22Rv1 (cell line): ENCODE measurements around the gene ZDHHC24.

Experiments
- CTCF ChIP-seq: fragments of 450-650 bp; IDR thresholded peaks from 2 replicates; pipeline ENCODE4 v1.5.1; 2017; ENCODE audit warnings: mild to moderate bottlenecking
- ZFX ChIP-seq: fragments of 450-650 bp; IDR thresholded peaks from 2 replicates; pipeline ENCODE4 v1.6.1; 2017; ENCODE audit warnings: antibody characterized with exemption, borderline replicate concordance

- TF ChIP-seq CTCF = no peak
- TF ChIP-seq ZFX = no peak
Measured at GRCh38 chr11:66497206-66497605, 48.6 kb downstream of the ZDHHC24 start.
